GM18907 (cell line): ENCODE results near the gene CEP78.
"Not testable (repeated sequence)": the region's sequence is repeated elsewhere in the genome, so short reads cannot be mapped to it uniquely, and the experiment has no call there.

Experiments used
- ATAC-seq: cut with Tn5 transposase; IDR thresholded peaks from one replicate; pipeline ENCODE4 v1.9.1; 2021; ENCODE audit warnings: mild to moderate bottlenecking, moderate library complexity; ENCODE audit not compliant: unreplicated experiment

The CEP78 gene

GRCh38 chr9:78280982-78281668 is 45.2 kb downstream of the CEP78 start:
- ATAC-seq: no peak

- not testable (repeated sequence) for ATAC-seq
Measured at GRCh38 chr9:78284181-78284580, 48.3 kb downstream of the CEP78 start.

GRCh38 chr9:78286125-78286524 is 50.2 kb downstream of the CEP78 start:
- peak; percentile 36 for ATAC-seq

DNA sequence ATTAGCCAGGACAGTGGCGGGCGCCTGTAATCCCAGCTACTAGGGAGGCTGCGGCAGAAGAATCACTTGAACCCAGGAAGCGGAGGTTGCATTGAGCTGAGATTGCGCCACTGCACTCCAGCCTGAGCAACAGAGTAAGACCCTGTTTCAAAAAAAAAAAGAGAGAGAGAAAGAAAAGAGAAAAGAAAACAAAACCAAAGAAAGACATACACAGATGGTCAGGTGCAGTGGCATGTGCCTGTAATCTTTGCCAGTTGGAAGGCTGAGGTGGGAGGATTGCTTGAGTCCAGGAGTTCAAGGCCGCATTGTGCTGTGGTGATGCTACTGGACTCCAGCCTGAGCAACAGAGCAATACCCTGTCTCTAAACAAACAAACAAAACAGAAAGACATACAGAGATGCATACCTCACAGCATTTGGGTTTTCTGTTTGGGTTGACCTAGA is 51.1 kb downstream of the CEP78 start:
- ATAC-seq: no peak

DNA sequence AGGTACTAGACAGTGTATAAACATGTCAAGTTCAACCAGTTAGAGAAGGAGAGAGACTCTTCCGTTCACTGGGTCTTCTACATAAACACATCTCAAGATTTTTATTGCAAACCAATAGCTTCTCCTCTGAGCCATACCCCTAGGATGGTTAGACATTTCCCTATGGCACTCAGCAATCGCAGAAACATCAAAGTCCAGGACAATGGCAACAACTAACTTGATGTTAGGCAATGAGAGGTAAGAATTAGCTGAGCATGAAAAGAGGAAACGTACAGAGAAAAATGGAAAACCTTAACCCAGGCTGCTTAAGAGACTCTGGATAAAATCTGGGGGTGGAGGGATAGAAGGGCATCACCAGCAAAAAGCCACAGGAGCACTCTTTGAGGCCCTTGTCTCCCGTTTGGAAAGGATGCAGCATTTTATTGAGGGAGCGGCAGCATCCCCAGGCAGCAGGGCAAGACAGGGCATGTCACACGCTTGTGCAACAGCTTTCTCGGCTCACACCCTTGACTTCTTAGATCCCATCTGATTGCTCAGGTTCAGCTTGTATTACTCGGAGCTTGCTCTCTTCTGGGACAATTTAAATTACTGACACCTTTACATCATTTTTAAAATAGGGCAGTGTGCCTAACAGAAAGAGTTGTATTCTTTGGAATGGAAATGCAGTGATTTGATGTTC is 52.5 kb downstream of the CEP78 start:
- no peak for ATAC-seq

DNA sequence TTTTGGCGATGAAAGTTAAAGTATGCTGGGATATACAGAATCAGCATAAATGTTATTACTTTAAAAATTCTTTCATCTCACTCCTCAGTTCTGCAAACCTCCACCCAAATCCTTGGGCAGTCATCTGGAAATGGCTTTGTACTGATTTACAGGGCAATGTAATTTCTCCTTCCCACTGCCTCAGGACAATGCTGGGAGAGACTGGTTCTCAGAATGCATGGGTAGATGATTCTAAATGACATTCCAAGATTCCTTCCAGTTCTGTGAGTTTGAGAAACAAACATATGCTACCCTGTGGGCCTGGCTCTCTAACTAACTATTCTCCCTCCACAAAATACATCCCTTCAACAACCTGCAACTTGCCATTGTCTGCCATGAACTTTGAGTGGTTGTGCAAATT is 53.6 kb downstream of the CEP78 start:
- ATAC-seq: no peak

DNA sequence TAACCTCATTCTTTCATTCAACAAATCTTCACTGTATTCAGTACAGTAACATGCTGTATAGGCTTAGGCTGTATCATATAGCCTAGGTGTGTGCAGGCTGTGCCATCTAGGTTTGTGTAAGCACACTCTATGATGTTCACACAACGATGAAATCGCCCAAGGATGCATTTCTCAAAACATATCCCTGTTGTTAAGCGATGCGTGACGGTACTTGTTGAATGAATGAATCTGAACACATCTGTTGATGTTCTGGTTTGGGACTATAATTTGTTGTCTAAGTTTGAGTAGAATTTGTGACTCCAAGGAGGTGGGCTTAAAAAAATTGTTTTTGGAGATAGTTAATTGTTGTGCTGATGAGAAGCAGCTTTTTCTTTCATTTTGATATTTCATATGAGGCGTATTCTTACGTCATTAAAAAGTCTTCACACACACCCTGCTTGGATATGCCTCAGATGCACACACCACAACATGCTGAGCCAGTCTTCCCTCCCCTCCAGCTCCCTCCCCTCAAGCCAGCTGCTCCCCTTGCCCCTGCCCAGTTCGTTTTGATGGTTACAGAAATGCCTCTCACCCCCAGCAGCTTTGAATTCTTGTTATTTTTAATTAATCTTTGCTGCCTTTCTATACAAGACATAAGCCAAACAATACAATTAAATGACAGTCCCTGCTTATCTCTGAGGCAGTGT is 55.5 kb downstream of the CEP78 start:
- no peak for ATAC-seq

DNA sequence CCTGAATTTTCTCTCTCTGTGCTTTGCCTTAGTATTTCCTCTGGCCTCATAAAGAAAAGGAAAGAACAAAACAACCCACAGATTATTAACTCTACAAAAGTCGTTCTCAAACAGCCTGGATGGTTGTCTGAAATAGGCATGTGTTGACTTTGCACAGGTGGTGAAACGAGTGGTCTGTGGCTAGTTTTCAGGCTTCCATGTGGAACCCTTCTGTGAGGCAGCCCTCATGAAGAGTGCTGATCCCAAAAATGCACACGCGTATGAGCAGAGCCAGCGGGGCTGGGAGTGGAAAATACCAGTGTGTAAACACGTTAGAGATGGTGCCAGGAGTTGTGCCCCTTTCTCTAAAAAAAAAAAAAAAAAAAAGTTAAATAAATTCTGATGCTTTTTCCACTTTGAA is 56.2 kb downstream of the CEP78 start:
- ATAC-seq: no peak

DNA sequence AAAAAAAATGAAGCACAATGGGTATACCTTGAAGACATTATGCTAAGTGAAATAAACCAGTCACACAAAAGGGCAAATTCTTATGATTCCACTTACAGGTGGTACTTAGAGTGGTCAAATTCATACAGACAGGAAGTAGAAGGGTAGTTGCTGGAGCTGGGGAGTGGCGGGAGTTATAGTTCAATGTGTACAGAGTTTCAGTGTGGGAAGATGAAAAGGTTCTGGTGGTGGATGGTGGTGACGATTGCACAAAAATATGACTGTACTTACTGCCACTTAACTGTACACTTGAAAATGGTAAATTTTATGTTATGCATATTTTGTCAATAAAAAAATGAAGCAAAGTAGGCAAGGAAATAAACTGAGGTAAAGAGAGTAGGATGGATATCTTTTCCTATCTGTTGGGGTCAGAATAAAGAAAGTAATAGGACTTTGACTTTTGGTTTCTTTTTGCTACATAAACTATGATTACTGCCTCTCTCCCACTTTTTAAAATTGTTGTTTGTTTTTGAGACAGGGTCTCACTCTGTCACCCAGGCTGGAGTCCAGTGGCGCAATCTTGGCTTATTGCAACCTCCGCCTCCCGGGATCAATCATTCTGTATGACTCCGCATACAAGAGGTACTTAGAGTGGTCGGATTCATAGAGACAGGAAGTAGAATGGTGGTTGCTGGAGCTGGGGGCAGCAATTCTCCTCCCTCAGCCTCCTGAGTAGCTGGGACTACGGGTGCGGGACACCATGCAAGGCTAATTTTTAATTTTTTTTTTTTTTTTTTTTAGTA is 57.0 kb downstream of the CEP78 start:
- ATAC-seq: no peak

GRCh38 chr9:78294290-78295176 is 58.7 kb downstream of the CEP78 start:
- ATAC-seq: no peak

GRCh38 chr9:78295177-78295575 is 59.3 kb downstream of the CEP78 start:
- no peak for ATAC-seq

DNA sequence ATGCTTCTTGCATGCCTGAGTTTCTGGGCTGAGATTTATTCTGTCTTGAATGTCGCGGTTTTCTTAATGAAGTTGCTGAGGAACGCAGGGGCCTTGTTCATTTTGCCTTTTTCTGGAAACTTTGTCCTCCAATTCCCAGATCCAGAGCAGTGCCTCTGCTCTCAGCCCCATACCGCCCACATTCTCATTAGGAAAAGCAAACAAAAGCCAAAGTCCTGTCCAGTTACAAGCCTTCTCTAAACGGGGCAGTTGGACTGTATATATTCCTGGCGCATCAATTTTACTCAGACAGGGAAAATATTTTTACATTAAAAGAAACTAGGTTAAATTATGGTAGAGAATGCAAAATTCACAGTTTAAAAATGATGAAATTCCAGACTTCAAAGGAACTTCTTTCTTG is 59.9 kb downstream of the CEP78 start:
- ATAC-seq: no peak

DNA sequence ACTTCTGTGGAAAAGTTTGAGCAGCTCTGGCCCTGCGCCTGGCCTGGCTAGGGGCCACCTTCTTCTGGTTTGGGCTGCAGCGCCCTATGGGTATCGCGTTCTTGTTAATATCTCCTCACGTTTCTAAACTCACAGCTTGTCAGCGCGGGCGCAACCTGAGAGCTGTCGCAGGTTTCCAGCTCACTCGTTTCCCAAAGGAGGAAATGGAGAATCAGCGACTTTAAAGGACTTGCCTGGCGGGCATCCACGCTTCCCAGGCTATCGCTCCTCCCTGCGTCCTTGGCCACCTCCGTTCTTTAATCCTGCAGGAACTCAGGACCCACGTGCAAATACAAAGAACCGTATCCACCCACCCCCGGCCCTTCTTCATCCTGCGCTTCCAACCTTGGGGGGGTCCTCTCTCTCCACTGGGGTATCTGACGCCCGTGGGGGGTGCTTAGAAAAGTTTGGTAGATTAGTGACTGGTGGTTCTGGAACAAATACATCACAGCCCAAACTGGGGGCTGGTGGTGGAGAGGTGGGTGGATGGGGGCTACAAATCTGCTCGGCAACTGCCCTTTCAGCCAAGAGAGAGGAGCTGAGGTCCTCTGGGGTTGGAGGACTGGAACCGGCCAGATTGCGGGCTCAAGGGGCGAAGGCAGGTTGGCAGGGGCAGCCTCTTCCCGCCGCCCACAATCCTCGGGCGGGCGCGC is 60.5 kb downstream of the CEP78 start:
- no peak for ATAC-seq

DNA sequence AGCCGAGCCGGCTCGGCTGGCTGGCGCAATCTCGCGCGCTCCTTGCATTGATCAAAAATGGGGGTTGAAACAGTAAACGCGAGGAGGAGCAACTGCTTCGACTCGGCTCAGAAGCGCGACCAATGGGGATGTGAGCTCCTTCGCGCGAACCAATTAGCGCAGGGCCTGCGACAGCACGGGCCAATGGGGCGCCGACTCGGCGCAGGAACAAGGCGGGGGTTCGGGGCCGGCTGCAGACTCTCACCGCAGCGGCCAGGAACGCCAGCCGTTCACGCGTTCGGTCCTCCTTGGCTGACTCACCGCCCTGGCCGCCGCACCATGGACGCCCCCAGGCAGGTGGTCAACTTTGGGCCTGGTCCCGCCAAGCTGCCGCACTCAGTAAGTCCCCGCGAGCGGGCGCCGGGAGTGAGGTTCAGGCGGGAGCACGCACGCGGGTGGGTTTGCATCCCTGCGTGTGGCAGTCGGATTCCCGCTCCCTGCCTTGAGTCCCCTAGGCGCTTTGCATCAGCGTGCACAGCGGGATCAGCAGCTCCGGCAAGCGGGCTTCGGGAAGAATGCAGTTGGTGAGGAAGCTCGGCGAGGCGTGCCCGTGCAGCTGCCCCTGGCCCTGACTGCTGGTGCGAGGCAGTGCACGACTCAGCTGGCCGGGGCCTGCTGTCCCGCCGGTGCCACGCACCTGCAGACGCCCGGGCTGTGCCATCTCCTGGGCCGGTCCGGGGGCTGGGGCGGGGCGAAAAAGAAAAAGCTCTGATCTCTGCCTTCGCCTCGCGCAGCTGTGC is 61.2 kb downstream of the CEP78 start, which contains the start of gene PSAT1:
Gene PSAT1, plus strand, starts transcription at position 233 of the 779 bp plus-strand sequence. Its CDS starts 86 bp downstream, at position 319.
- peak; percentile 99 for ATAC-seq

DNA sequence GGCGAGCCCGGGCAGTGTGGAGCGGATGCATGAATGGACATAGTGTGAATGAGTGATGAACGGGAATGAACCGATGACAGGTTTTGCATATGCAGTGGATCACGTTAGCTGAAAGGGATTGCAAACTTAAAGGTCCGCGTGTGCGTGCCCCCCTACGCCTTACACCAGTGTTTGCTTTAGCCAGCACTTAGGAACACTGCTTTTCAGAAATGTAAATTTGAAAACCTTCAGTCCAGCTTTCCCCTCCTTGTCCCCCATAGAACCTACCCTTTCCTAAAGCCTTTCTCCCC is 61.7 kb downstream of the CEP78 start:
- no peak for ATAC-seq

GRCh38 chr9:78298046-78298765 is 62.3 kb downstream of the CEP78 start:
- no peak for ATAC-seq

DNA sequence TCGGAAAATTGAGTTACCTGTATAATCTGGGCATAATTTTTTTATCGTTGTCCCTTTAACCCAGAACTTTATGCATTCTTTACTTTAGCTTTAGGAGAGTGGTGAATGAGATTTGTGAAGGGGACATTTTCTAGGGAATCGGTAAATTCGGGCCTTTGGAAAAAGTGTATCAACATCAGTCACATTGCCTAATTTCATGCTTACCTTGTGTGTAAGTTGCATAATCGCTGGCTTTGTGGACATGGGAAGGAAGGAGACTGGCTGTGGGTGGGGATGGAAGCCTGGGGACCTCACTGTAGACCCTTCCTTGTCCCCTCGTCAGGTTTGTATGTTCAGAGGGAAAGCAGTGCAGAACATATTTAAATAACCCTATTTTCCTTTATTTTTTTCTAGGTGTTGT is 64.3 kb downstream of the CEP78 start:
- ATAC-seq: no peak

- ATAC-seq: no peak
Measured at GRCh38 chr9:78301466-78301865, 65.6 kb downstream of the CEP78 start.
